ENCODE data around the gene STC2. TPM values are rescaled to one million over a fixed set of nuclear protein-coding genes. Genes with fewer than 3 reads are reported as not detected.

STC2 gene
- total and polyA plus RNA-seq, 8 donors: 2.9 to 5.6 (median 5.0) TPM

DNA sequence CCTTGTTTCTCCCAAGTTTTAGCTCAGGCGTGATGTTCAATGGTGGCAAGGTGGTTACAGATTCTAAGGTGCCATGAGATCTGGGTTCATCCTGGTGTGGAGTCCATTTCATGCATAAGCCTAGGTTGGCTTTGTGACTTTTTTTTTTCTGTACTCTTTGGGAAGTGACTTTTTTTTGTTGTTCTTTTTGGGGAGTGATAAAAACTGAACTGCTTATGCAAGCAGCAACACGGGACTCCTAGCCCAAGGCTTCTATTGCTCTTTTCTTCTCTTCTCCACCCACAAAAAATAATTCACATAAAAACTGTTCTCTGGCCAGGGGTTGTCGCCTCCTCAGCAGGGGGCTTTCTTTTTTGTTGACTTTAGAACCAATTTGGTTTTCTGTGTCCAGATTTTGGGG is 15.4 kb downstream of the STC2 start:
- no peak for ATAC-seq
- peaks cover 0 to 3% of the 10 kb centered on the region in 2 donors for H3K4me1 ChIP-seq
- no peaks in the 10 kb centered on the region for H3K36me3 ChIP-seq
- TF ChIP-seq, protein P1, sequence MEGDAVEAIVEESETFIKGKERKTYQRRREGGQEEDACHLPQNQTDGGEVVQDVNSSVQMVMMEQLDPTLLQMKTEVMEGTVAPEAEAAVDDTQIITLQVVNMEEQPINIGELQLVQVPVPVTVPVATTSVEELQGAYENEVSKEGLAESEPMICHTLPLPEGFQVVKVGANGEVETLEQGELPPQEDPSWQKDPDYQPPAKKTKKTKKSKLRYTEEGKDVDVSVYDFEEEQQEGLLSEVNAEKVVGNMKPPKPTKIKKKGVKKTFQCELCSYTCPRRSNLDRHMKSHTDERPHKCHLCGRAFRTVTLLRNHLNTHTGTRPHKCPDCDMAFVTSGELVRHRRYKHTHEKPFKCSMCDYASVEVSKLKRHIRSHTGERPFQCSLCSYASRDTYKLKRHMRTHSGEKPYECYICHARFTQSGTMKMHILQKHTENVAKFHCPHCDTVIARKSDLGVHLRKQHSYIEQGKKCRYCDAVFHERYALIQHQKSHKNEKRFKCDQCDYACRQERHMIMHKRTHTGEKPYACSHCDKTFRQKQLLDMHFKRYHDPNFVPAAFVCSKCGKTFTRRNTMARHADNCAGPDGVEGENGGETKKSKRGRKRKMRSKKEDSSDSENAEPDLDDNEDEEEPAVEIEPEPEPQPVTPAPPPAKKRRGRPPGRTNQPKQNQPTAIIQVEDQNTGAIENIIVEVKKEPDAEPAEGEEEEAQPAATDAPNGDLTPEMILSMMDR (IDR thresholded peaks at IDR 0.05): no peak
- peaks cover 0 to 4% of the 10 kb centered on the region in 2 donors for H3K9me3 ChIP-seq
- peaks cover 0 to 34% of the 10 kb centered on the region in 2 donors for H3K27me3 ChIP-seq
- H3K27ac ChIP-seq: no peak overlapping the region
- DNase-seq: no peak
- H3K4me3 ChIP-seq: no peak overlapping the region
- intact Hi-C loops (cut with DNase I): no loop called here

DNA sequence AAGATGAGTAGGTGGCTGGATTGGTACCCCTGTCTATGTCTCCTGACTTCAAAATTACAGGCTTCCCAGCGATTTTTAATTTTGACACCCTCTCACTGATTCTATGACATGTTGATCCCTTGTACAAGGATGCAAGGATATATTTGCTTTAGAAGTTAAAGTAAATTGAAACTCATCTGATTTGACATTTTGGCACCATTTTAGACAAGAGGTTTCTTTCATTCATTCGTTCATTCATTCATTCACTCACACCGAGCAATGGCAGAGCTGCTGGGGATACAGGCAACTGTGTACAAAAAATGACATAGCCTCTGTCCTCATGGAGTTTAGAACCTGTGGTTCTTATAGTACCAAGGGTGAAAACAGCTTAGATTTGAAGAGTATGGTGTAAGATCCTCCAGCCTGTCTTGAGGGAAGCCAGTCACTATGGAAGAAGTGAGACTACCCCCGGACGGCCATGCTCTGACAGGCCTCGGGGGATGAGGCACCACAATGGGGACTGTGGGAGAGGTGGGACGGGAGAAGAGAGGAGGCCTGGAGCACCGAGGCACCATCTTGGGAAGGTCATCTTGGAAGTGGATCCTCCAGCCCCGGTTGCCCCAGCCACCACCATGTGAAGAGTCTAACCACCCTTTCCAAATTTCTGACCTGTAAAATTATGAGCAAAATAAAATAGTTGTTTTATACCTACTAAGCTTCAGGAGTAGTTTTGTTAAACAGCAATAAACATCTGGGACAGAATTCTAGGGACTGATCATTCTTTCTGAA is 16.2 kb downstream of the STC2 start:
- H3K4me3 ChIP-seq: no peak overlapping the region
- peaks cover 0 to 7% of the 10 kb centered on the region in 2 donors for H3K9me3 ChIP-seq
- H3K27me3 ChIP-seq: peaks cover 0 to 28% of the 10 kb centered on the region in 2 donors
- peaks cover 0 to 3% of the 10 kb centered on the region in 2 donors for H3K4me1 ChIP-seq
- intact Hi-C loops (cut with DNase I): no loop called here
- DNase-seq: no peak
- TF ChIP-seq, protein P1 (IDR thresholded peaks at IDR 0.05): no peak
- no peaks in the 10 kb centered on the region for H3K36me3 ChIP-seq
- ATAC-seq: no peak
- no peak overlapping the region for H3K27ac ChIP-seq

DNA sequence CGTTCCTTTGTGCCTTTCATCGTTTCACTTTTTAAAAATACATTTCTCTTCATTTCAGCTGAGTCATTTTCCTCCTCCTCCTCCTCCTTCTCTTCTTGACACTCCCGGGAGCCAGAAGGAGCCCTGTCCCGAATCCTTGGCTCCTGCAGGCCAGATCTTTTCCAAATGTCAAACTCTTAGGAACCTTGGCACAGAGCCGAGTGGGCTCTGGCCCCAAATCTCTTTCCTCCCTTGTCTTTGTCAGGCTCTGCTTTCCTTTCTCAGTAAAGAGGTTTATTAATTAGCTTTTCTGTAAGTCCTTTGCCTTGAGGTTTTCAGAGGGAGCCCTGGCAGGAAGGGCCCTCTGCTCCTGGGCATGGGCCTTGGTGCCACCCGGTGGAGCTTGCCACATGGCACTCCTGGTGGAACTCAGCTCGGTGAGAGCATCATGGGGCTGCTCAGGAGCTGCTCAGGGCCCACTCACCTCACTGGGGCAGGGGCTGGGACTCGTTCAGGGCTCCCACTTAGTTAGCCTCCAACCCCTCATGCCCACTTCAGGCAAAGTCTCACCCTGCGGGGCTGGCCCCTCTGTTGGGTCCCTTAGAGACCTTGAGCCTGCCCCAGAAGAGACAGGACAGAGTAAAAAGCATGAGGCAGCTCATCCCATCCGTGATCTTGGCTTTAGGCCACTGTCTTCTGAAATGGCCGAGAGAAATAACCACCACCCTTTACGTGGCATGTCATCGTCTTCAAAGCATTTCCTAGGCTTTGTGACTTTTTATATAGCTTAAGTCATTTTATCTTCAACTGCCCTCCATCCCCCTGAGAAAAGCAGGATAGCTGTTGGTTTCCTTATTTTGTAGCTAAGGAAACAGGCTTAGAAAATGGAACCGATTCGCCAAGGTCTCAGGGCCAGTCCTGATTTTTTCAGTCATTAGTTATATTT is 17.1 kb downstream of the STC2 start:
- H3K4me1 ChIP-seq: peaks cover 0 to 3% of the 10 kb centered on the region in 2 donors
- TF ChIP-seq, protein P1 (IDR thresholded peaks at IDR 0.05): no peak
- H3K27ac ChIP-seq: peak overlapping the region in 1 of 2 donors; percentile 16
- no peak overlapping the region for H3K4me3 ChIP-seq
- intact Hi-C loops (cut with DNase I): no loop called here
- peaks cover 0 to 25% of the 10 kb centered on the region in 2 donors for H3K27me3 ChIP-seq
- DNase-seq (peak in 1 of 4 donors; percentile 88), ATAC-seq (no peak)
- peaks cover 0 to 7% of the 10 kb centered on the region in 2 donors for H3K9me3 ChIP-seq
- no peaks in the 10 kb centered on the region for H3K36me3 ChIP-seq

DNA sequence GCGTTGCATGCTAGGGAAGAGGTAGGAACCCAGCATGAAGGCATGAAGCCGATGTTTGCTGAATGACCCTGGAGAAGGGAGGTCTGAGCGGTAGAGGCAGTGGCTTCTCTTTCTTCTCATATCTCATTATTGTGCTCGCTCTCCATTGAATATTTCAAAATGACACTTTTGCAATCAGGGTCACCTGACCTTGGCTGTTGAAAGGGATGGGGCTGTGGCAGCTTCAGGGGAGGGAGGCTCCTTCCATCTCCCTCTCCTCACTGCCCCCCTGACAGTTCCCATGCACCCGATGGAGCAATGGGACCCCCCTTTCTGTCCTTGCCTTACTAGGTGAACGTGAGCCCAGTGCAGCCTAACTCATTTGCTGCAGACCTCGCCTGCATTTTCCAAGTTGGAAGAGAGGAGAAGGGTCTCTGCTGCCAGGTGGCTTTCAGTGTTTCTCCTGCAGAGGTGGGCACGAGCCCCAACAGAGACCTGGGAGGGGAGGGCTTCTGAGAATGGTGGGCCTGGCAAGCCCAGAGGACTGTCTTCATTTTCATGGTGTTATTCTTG is 17.9 kb downstream of the STC2 start:
- Histone ChIP-seq H3K27me3 (peaks cover 0 to 16% of the 10 kb centered on the region in 2 donors), H3K4me3 (no peak overlapping the region), H3K27ac (peak overlapping the region in 1 of 2 donors; percentile 16), H3K36me3 (no peaks in the 10 kb centered on the region), H3K9me3 (peaks cover 0 to 7% of the 10 kb centered on the region in 2 donors), H3K4me1 (peaks cover 0 to 3% of the 10 kb centered on the region in 2 donors)
- ATAC-seq: no peak
- no peak for DNase-seq
- intact Hi-C loops (cut with DNase I): no loop called here
- TF ChIP-seq, protein P1 (IDR thresholded peaks at IDR 0.05): no peak
